ENCODE measurements around the gene NELL1.

DNA sequence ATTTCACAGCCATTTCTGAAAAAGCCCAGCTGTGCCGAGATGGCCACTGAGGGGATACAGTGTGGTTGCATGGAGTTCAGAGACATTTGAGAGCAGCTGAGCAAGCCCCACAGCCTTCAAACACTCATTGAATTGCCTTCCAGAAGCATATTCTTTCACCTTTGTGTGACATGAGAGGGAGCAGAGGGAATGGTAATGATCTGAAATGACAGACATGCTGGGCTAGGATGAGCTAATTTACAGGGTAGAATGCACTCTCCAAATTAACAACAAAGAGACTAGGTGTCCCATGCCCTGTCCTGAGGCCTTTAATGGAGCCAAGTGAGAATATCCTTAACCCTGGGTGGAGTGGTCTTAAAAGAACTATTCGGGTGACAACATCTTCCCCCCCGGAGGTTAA is 585.4 kb downstream of the NELL1 start:
- no peak for TF ChIP-seq EZH2 (IDR thresholded peaks at IDR 0.05; ENCODE audit: insufficient read depth, poor library complexity, severe bottlenecking)
- TF ChIP-seq EZH2phosphoT487 (IDR thresholded peaks at IDR 0.05; ENCODE audit: insufficient read depth, low read depth), result no peak
